ENCODE data around the gene DNAAF1.
A peak's percentile ranks its signal among the peaks of the same experiment; 100 is the strongest.
"Not testable (repeated sequence)": the region's sequence is repeated elsewhere in the genome, so short reads cannot be mapped to it uniquely, and the experiment has no call there.

Gene DNAAF1

DNA sequence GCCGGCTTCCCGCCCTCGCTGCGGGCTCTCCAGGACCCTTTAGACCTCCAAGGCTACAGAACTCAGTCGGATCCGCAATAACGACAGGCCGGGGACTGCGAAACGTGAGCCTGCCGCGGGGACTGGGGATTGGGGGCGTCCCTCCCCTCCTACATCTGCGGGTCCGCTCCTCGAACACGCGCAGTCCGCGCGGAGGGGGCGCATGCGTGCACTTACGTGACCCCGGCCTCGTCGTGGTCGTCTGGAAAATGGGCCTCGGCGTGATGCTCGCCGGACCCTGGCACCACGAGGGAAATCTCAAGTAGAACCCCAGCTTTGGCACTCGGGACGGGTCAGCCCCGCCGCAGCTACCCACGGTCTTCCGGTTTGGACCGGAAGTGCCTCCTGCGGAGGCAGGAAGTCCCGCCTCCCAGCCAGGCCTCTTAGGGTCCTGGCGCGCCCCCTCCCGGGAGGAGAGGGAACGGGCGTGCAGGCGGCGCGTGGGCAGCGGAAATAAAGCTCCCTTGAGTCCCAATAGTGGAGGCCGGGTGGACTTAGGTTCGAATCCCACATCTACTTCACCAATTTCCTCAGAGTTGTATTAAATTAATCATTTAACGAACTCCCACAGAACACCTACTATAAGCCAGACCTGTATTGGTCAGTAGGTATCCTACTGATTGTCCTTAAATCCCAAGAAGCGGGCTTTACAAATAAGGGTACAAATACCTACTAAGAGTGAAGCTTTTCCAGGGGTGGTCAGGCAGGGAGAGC lies 41.8 kb downstream of the DNAAF1 start, which contains the start of gene TAF1C:
TAF1C (minus strand) TSS at position 373 of the 753 bp plus-strand sequence. CDS start 2,069 bp downstream, outside the sequence.
- DNase-seq: peak; percentile 57

DNA sequence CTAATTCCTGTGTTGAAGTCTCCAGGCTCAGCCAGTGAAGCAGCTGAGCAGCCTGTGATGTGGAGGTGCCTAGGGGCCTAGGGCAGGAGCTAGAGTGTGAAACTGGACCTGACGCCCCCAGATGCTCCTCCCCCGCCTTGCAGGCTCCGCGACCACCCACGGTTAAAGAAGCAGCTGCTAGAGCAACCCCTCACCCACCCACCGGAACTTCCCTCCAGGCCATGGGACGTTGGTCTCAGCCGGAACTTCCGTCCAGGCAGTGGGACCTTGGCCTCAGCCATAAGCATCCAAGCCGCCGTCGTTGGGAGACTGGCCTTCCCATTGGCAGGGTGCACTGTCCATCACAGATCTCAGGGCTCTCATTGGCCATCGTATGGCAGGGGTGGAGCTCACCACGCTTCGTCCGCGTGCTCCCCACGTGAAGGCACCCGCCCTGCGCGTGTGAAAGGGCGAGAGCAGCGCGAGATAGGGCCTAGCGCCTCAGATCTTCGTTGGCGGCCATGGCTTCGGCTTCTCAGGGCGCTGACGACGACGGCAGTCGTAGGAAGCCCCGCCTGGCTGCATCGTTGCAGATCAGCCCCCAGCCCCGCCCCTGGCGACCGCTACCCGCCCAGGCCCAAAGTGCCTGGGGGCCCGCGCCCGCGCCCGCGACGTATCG lies 45.8 kb downstream of the DNAAF1 start, which contains the start of gene ADAD2:
ADAD2 (plus strand) TSS at position 427 of the 658 bp plus-strand sequence; CDS start at position 501, 74 bp downstream.
- DNase-seq: no peak

DNA sequence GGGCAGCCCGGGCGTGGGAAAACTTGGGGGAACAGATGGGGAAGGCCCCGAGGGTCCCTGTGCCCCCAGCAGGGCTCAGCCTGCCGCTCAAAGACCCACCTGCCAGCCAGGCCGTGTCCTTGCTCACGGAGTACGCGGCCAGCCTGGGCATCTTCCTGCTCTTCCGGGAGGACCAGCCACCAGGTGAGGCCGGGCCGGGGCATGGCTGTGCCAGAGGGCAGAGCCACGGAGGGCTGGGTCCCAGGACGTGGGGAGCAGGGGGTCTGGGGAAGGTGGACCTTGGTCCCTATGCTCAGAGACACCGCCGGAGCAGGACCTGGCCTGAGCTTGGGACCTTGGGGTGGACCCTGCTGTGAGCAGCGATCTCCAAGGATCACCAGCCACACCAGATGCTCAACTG lies 46.4 kb downstream of the DNAAF1 start:
- no peak for DNase-seq

DNA sequence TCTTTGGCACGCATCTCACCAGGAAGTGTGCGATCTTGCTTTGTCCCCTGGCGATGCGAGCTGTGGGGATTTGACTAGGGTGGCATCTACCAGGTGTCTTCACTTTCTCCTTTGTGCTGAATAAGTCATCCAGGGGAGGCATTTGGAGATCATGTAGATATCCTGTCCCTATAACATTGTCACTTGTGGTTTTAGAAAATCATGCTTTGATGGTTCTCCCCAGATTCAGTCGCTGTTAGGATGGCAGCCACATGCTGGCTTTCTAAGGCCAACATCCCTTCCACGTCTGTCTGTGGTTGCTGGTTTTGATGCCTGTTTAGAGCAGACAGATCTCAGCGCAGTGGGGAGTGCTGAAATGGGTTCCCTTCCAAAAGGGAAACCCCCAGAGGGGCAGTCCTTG lies 48.4 kb downstream of the DNAAF1 start:
- DNase-seq: no peak

DNA sequence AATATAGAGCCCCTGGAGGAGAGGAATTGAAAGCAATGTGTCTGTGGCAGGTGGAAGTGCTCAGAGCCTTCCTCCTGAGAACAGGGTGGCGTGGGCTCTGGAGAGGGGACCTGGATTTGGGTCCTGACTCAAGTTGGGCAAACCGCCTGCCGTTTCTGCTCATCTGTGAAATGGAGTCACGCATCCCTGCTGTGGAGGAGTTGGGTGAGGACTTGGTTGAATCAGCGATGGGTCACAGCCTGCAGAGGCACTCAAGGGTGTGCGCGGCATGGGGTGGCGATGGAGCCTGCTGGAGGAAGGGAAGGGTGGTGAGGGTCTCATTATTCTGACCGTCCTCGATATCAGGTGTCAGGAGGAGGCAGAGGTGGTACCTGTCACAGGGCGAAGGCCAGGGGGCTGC lies 48.9 kb downstream of the DNAAF1 start:
- no peak for DNase-seq

DNA sequence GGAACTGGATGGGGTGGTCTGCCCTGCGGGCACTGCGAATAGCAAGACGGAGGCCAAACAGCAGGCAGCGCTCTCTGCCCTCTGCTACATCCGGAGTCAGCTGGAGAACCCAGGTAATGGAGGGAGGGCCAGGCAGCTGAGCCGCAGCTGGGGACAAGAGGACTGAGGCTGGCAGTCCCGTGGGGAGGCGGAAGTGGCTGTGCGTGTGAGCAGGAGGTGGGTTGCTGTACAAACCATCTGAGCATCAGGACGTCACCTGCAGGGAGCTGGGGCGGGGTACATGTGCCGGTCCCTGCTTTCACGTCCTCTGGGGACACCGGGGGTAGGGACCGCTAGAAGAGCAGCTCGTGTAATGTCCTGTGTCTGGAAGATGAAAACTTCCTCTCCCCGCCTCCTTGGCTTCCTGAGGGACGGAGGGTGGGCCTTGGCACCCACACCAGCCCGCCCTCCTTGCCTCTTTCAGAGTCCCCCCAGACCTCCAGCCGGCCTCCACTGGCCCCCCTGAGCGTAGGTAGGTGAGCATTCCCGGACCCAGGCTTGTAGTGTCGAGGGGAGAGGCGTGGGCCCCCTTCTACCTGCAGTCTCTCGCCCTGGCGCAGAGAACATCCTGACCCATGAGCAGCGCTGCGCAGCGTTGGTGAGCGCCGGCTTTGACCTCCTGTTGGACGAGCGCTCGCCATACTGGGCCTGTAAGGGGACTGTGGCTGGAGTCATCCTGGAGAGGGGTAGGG lies 49.5 kb downstream of the DNAAF1 start:
- no peak for DNase-seq

DNA sequence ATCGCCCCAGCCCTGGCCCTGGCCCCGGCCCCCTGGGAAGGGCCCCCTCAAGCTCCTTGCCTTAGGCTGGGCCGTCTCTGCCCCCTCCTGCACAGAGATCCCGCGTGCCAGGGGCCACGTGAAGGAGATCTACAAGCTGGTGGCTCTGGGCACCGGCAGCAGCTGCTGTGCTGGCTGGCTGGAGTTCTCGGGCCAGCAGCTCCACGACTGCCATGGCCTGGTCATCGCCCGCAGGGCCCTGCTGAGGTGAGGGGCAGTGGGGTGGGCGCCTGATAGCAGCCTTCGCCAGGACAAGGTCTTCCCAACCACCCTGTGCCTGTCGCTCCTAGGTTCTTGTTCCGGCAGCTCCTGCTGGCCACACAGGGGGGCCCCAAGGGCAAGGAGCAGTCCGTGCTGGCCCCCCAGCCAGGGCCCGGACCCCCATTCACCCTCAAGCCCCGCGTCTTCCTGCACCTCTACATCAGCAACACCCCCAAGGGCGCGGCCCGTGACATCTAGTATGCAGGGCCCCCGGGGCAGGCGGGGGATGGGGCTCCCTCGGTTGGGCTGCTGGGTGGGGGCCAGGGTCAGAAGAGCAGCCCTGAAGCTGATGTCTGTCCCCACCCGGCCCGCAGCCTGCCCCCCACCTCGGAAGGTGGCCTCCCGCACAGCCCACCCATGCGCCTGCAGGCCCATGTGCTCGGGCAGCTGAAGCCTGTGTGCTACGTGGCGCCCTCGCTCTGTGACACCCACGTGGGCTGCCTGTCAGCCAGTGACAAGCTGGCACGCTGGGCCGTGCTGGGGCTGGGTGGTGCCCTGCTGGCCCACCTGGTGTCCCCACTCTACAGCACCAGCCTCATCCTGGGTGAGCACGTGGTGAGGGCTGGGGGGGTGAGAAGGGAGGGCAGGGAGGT lies 50.3 kb downstream of the DNAAF1 start:
- DNase-seq: no peak

DNA sequence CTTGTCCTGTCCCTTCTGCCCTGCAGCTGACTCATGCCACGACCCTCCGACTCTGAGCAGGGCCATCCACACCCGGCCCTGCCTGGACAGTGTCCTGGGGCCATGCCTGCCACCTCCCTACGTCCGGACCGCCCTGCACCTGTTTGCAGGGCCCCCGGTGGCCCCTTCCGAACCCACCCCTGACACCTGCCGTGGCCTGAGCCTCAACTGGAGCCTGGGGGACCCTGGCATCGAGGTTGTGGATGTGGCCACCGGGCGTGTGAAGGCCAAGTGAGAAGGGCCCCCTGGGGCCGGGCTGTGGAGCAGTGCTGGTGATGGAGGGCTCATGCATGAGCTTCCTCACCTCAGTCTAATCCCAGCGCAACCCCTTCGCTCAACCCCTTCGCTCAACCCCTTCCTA lies 51.0 kb downstream of the DNAAF1 start:
- DNase-seq: no peak

DNA sequence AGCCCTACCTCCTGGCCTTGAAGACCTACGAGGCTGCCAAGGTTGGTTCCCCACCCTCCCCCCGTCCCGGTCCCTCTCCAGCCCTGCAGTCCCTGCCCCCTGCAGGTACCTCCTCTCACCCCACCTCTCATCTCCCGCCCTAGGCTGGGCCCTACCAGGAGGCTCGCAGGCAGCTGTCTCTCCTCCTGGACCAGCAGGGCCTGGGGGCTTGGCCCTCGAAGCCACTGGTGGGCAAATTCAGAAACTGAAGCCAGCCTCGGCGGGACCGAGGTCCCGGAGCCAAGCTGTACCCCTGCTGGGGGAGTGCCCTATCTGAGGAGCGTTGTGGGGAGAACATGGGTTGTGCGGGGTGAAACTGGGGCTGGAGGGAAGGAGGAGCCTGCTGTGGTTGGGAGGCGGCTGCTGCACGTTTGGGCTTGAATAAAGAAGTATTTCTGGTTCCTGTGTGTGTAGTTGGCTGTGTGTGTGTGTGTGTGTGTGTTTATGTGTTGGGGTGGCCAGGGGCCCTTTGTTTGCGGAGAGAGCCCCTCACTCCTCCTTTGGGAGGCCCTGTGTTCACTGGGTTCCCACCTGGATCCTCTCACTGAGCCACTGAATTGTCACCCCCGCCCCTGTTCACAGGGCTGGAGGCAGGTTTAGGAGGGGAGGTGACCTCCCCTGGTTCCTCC lies 51.8 kb downstream of the DNAAF1 start:
- DNase-seq: no peak

DNA sequence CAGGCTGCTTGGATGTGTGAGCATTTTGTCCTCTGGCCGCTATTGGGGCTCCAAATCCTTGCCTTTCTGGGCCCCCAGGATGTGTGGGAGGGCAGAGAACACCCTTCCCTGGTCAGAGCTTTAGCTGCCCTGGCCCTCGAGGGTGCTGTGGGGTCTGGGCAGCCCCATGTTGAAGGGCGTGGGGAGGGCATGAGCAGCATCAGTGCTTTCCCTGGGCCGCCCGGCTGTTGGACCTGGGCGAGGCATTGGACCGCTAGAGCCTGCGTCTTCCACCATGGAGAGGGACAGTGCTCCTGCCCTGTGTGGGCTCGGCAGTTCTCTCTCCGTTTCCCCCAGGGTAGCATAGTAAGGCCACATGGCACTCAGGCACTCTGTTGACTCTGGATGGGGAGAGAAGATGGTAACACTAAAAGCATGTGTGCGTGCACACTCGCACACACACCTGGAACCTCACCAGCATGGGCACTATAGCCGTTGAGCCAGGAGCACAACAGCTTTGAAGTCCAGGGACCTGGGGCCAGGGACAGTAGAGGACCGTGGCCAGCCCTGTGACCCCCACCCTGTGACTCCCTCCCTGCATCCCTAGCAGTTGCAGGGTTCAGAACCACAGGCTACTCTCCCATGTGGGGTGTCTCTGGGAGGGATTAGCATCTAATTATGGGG lies 52.5 kb downstream of the DNAAF1 start:
- no peak for DNase-seq

DNA sequence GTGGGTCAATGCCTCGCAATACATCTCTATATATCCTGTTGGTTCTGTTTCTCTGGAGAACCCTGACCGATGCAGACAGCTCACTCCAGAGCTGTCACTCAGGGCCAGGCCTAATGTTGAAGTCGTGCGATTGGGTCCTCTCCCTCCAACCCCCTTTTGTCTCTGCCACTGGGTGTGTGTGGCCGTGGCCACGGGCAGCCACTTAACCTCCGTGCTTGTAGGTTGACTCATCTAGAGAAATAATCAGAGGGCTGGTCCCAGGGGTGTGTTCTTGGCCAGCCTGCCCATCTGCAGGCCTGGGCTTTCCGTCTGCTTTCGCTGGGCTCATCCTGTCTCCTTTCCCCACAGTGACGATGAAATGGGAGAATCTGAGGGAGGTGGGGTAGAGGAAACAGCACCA lies 53.3 kb downstream of the DNAAF1 start:
- DNase-seq: peak; percentile 21

DNA sequence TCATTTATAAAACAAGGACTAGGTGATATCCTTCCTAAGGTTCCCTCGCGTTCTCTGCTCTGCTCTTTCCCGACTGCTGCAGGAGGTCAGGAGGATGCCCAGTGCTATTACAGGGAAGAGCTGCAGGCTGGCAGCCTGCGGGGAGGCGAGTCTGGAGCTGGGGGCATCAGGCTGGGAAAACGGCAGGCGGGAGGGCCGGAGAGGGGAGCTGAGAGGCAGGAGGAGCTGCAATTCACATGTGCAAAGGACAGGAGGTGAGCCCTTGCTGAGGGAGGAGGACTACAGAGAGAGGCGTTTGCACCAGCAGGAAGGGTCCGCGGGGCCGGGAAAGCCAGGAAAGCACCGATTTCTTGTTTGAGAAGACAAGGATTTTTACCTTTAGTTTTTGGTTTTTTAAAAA lies 54.0 kb downstream of the DNAAF1 start:
- no peak for DNase-seq

DNA sequence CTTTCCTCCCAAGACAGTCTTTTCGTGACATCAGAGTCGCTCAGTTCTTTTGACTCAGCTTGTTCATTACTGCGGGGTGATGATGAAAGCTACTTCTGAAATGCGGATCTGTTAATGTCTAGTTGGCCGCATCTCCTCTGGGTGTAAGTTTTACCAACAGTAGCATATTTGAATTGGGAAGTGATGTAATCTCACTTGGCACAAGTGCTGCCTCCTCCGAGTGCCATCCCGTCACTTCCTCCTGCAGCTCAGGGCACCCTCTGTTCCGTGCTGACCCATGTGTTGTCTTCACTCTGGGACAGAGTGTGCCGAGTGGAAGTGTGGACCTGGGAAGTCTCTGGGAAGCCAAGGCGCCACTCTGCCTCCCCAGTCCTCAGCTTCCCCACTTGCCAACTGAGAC lies 54.8 kb downstream of the DNAAF1 start:
- no peak for DNase-seq

DNA sequence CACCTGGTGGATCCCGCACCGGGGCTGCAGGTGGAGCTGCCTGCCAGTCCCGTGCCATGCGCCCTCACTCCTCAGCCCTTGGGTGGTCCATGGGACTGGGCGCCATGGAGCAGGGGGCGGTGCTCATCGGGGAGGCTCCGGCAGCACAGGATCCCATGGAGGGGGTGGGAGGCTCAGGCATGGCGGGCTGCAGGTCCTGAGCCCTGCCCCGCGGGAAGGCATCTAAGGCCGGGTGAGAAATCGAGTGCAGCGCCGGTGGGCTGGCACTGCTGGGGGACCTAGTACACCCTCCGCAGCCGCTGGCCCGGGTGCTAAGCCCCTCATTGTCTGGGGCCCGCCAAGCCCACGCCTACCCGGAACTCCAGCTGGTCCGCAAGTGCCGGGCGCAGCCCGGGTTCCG lies 59.4 kb downstream of the DNAAF1 start:
- DNase-seq: not testable (repeated sequence)

DNA sequence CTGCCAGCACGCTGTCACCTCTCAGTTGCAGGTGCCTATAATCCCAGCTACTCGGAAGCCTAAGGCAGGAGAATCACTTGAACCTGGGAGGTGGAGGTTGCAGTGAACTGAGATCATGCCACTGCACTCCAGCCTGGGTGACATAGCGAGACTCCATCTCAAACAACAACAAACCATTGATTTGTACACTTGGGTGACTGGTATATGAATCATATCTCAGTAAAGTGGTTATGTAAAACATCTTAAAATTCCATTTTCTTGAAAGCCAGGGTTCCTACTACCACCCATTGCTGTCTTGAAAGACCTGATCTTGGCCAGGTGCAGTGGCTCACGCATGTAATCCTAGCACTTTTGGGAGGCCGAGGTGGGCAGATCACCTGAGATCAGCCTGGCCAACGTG lies 60.0 kb downstream of the DNAAF1 start:
- DNase-seq: not testable (repeated sequence)

DNA sequence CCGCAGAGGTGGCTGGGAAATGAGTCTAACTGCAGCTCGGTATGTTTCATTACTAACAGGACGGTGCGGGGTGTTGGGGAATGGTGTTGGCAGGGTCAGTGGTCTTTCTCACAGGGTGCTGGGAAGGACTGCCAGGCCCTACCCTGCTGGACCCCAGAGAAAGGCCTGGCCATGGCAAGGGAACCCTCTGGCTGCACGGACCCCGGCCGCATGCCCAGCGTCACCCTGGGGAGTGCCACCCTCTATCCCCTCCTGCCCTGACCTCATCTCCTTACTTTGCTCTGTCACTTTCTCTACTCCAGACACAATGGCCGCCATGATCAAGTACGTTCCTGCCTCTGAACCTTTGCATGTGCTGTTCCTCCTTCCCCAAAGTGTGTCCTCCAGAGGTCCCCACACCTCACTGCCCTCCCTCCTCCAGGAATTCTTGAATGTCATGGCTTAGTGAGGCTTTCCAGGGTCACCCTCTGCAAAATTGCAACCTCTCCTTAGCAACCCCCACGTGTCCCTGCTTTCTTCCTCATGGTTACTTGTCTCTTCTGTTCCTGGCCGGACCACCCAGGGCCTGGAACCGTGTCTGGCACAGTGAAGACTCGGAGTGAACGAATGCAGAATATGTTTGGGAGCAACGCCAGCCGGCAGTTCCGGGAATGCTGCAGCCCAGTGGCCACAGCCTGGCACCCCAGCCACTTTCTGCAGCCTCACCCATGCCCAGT lies 61.0 kb downstream of the DNAAF1 start:
- no peak for DNase-seq

DNA sequence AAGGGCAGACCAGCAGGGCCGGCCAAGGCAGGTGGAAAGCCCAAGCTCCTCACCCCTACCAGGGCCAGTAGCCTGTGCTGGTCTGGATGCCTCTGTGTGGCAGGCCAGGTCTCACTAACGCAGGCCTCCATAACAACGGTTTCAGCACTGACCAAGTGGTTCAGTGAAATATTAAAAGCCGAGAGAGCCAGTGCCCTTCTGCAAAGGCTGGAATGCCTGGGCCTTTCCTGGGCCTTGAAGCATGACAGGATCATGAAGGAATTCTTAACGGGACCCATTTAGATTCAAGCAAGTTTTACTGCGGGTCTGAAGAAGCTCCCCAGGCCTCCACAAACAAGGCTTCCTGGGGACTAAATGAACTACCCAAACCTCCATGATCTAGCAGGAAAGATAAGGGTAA lies 62.1 kb downstream of the DNAAF1 start:
- DNase-seq: no peak

DNA sequence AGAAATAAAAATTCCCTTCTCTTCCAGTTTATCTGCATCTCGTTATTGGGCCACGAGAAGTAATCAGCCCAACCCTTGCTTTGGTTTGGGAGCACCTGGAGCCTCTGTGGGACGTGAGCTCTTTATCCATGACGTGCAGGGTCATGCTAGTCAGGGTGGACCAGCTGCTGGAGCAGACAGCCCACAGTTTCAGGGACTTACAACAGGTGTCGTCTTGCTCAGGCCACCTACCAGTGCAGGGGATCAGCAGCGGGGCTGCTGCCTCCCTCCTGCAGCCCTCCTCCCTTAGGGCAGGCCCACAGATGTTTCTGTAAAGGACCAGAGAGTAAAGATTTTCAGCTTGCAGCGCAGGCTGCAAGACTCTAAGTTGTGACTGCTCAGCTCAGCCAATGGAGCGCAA lies 62.8 kb downstream of the DNAAF1 start:
- DNase-seq: no peak

DNA sequence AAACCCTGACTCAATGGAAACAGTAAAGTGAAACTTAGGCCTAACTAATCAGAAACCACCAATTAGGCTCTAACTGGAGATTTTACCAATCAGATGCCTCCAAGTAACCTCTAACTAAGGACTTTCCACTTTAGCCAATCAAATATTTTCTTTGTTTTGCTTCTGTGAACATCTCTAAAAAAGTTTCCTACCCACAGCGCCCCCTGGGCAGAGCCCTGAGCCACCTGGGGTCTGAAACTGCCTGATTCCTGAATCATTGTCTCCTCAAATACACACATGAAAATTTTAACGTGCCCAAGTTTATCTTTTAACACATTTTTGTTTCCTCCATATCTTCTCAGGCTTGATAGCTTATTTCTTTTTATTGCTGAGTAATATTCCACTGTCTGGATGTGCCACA lies 64.9 kb downstream of the DNAAF1 start:
- DNase-seq: no peak

DNA sequence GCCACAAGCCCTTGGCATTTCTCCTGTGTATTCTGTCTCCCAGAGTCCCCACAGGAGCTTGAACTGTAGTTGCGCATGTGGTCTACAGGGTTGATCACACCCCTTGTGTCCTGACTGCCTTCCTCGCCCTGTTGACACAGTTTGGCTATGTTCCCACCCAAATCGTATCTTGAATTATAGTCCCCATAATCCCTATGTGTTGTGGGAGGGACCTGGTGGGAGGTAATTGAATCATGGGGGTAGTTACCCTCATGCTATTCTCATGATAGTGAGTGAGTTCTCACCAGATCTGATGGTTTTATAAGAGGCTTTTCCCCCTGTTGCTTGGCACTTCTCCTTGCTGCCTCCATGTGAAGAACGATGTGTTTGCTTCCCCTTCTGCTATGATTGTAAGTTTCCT lies 67.0 kb downstream of the DNAAF1 start:
- no peak for DNase-seq

DNA sequence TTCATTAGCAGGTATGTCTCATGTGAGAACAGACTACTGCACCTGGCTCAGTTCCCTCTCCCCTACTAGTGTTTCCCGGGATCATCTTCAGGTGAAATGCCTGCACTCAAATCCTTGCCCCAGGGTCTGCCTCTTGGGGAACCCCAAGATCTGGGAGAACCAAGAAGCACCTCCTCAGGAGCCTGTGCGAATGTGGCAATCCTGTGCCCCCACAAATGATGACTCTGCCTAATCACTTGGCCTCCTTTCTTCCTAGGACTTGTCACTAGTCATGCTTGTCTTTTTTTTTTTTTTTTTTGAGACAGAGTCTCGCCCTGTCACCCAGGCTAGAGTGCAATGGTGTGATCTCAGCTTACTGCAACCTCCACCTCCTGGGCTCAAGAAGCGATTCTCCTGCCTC lies 67.5 kb downstream of the DNAAF1 start:
- DNase-seq: no peak
